Measurements from ENCODE around the gene NMNAT3.

NMNAT3 gene

DNA sequence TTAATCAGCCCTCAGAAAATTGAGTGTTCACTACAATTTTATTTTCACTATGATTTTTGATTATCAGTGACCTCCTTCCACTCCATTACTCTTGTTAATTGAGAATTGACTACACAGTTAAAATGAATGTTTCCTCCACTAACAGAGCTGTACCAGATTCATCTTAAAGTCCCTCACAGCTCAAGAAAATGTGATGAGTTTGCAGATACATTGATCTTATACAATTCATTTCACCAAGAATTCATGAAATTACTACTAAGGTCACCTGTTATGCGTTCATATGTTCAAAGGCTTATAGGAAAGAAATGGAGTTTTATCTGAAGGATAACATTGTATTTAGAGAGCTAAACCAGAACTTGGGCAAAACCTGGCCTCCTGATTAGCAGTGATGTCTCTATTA, 17.5 kb downstream of the NMNAT3 start:
- no peaks in the 10 kb centered on the region for H3K36me3 Mint-ChIP-seq (ENCODE audit: low read depth)
- DNase-seq (no peak), ATAC-seq (no peak)
- H3K4me3 Mint-ChIP-seq: no peak overlapping the region
- H3K9me3 Mint-ChIP-seq: no peaks in the 10 kb centered on the region
- no peak overlapping the region for H3K27ac Mint-ChIP-seq
- H3K27me3 Mint-ChIP-seq: no peaks in the 10 kb centered on the region
- H3K4me1 Mint-ChIP-seq: no peaks in the 10 kb centered on the region

DNA sequence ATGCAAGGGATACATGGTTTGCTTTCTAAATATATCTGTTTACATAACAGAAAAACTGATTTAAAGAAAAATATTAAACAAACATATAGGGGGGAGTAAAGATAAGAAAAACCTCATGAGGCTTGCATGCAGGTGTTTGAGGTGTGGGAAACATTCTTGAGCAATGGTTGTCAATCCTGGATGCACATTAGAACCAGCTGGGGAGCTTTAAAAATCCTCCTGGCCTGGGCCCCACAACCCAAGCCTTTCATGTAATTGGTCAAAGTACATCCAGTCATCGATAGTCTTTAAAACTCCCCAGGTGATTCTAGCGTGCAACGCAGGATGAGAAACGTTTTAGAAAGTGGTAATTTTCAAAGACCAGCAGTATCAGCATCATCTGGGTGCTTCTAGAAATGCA, 18.3 kb downstream of the NMNAT3 start:
- DNase-seq: no peak
- Mint-ChIP-seq H3K4me3 (no peak overlapping the region), H3K27ac (no peak overlapping the region), H3K4me1 (no peaks in the 10 kb centered on the region), H3K9me3 (no peaks in the 10 kb centered on the region), H3K36me3 (ENCODE audit: low read depth) (no peaks in the 10 kb centered on the region), H3K27me3 (no peaks in the 10 kb centered on the region)
- ATAC-seq: no peak

DNA sequence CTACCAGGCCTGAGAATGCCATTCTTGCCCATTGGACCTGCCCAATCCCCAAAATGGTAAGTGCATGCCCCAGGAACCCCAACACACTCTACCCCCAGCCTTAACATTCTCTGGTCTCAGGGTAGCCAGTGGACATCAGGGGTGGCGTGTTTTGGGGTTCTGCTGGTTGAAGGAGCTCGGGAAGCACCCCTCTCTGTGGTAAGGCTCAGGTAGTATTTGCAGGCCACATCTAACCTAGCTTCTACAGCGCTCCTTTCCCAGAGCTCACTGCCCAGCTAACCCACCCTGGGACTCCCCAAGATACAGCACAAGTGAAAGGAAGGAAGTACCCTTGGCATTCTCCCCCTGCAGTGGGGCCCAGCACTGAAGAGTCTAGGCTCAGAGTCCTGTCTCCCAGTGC, 19.8 kb downstream of the NMNAT3 start:
- Mint-ChIP-seq H3K27me3 (no peaks in the 10 kb centered on the region), H3K4me1 (no peaks in the 10 kb centered on the region), H3K27ac (no peak overlapping the region), H3K4me3 (no peak overlapping the region), H3K9me3 (no peaks in the 10 kb centered on the region), H3K36me3 (ENCODE audit: low read depth) (no peaks in the 10 kb centered on the region)
- ATAC-seq (no peak), DNase-seq (no peak)

DNA sequence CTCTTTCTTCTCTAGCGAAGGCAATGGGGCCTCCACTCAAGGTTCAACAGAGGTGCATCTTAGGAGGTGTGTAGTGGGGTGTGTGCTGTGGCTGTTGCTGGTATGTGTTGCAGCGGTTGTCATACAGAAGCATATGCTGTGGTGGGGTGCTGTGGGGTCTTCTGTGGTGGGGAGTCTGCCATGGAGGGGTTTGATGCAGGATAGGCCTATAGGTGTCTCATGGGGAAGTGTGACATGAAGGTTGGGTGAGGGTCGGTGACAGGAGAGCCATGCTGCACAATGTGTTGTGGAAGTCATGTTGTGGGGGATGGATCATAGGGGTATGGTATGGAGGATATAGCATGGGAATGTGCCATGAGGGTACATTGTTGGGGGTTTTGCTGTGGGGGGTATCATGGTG, 20.3 kb downstream of the NMNAT3 start:
- Mint-ChIP-seq H3K27ac (no peak overlapping the region), H3K4me1 (no peaks in the 10 kb centered on the region), H3K36me3 (ENCODE audit: low read depth) (no peaks in the 10 kb centered on the region), H3K27me3 (no peaks in the 10 kb centered on the region), H3K4me3 (no peak overlapping the region), H3K9me3 (no peaks in the 10 kb centered on the region)
- DNase-seq: no peak
- ATAC-seq: no peak

DNA sequence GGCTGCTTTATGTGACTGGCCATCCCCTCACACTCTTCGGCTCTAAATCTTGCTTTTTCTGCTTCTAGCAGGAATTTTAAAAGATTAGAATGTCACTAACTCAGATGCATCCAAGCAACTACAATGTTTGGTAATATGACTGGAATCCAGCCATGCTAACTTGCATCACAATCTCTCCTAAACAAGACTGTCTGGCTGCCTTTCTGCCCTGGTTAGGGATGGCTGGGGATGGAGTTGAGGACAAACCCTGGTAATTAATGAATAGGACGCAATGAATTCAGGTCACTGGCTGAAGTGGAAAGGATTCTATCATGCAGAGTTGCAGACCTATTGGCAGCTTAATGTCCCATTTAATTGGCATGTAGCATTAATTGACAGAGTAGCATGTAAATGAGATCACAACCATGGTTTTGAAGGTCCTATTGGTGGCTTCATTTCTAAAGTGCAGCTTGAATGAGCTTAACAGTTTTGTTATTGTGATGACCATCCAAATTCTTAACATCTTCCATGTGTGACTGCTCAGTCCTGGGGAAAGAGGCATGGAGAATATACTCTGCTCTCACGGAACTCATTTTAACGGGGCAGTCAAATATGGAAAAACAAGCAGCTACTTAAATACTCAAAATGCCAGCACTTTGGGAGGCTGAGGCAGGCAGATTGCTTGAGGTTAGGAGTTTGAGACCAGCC, 21.7 kb downstream of the NMNAT3 start:
- no peak for ATAC-seq
- no peak overlapping the region for H3K27ac Mint-ChIP-seq
- no peaks in the 10 kb centered on the region for H3K4me1 Mint-ChIP-seq
- no peaks in the 10 kb centered on the region for H3K36me3 Mint-ChIP-seq (ENCODE audit: low read depth)
- no peaks in the 10 kb centered on the region for H3K27me3 Mint-ChIP-seq
- H3K4me3 Mint-ChIP-seq: no peak overlapping the region
- H3K9me3 Mint-ChIP-seq: no peaks in the 10 kb centered on the region
- no peak for DNase-seq

DNA sequence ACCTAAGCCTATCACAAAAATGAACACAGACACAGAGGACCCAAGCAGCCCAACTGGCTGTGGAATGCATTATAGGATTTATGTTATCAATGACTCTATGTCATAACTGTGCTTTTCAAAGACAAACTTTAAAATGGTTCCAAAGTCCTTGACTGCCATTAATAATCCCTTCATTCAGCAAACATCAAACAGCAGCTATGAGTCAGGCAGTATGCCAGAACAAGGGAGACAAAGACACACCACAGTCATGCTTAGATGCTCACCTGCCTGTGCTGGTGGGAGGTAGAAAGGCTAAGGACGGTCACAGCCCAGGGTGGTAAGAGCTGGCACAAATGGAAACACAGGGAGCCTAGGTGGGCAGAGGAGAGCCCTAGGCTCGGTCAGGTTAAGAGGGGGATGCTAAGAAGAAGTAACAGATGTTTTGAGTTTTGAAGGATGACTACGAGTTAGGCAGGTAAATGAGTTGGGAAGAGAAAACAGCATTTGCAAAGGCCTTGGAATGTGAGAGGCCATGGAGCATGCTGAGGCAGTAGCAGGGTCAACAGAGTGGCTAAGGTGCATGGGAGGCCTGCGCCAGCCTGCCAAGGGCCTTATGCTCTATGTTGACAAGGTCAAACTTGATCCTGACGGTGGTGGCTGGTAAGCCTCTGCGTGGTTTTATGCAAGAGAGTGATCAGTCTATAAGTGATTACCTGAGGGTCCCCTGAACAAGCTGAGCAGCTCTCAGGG, 23.0 kb downstream of the NMNAT3 start:
- Mint-ChIP-seq H3K4me3 (no peak overlapping the region), H3K36me3 (ENCODE audit: low read depth) (no peaks in the 10 kb centered on the region), H3K27me3 (no peaks in the 10 kb centered on the region), H3K27ac (no peak overlapping the region), H3K4me1 (no peaks in the 10 kb centered on the region), H3K9me3 (no peaks in the 10 kb centered on the region)
- DNase-seq (no peak), ATAC-seq (no peak)

DNA sequence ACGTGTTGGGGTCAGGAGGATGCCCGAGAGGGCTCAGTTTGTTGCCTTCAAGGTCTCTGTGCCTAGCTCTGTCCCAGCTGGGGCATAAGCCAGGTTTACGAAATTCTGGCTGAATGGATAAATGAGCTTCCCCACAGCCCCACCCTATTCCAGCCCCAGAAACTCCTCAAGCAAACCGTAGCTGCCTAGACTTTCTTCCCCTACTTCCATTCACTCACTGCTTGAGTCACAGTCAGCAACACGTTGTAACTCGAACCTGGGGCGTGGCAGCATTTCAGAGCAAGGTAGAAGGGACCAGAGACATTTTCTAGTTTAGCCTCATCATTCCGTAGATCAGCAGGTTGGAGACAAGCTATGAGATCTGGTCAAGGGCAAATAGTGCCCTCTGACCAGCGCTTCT, 24.2 kb downstream of the NMNAT3 start:
- Mint-ChIP-seq H3K4me3 (no peak overlapping the region), H3K27ac (no peak overlapping the region), H3K36me3 (ENCODE audit: low read depth) (no peaks in the 10 kb centered on the region), H3K27me3 (no peaks in the 10 kb centered on the region), H3K4me1 (no peaks in the 10 kb centered on the region), H3K9me3 (no peaks in the 10 kb centered on the region)
- no peak for ATAC-seq
- no peak for DNase-seq

DNA sequence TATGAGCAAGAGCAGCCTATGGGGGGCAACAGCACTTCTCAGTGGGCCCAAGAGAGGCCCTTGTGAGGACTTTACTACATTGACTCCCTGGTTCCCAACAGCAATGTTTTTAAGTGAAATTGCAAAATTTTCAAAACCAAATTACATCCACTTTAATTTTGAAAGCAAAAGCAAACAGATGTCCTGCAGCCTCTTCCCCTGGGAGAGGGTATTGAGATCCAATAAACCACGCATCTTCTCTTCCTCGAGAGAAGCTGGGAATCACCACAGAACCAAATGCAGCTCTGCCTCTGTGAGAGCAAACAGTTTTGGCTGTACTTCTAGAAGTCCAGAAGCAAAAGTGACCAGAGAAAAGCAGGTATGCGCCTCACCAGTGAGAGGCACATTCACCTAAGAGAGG, 25.2 kb downstream of the NMNAT3 start:
- Mint-ChIP-seq H3K4me3 (no peak overlapping the region), H3K9me3 (no peaks in the 10 kb centered on the region), H3K27ac (no peak overlapping the region), H3K27me3 (no peaks in the 10 kb centered on the region), H3K36me3 (ENCODE audit: low read depth) (no peaks in the 10 kb centered on the region), H3K4me1 (no peaks in the 10 kb centered on the region)
- no peak for DNase-seq
- ATAC-seq: no peak

DNA sequence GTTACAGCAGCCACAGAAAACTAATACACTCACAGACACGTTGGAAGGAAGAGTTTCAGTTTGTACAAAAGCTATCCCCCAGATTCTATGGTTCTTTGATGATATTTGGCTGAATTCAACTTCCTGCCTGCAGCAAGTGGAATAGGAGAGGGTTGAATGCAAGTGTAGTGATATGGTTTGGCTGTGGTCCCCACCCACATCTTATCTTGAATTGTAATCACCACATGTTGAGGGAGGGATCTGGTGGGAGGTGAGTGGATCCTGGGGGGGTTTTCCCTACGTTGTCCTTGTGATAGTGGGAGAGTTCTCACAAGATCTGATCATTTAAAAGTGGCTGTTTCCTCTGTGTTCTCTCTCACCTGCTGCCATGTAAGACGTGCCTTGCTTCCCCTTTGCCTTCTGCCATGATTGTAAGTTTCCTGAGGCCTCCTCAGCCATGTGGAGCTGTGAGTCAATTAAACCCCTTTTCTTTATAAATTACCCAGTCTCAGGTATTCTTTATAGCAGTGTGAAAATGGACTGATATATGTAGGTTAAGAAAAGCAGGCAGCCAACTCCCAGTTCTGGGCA, 29.8 kb downstream of the NMNAT3 start:
- no peak overlapping the region for H3K27ac Mint-ChIP-seq
- H3K36me3 Mint-ChIP-seq (ENCODE audit: low read depth): peaks cover 4% of the 10 kb centered on the region
- H3K9me3 Mint-ChIP-seq: peaks cover 9% of the 10 kb centered on the region
- no peak for ATAC-seq
- H3K4me3 Mint-ChIP-seq: no peak overlapping the region
- no peaks in the 10 kb centered on the region for H3K27me3 Mint-ChIP-seq
- H3K4me1 Mint-ChIP-seq: peaks cover 3% of the 10 kb centered on the region
- no peak for DNase-seq

DNA sequence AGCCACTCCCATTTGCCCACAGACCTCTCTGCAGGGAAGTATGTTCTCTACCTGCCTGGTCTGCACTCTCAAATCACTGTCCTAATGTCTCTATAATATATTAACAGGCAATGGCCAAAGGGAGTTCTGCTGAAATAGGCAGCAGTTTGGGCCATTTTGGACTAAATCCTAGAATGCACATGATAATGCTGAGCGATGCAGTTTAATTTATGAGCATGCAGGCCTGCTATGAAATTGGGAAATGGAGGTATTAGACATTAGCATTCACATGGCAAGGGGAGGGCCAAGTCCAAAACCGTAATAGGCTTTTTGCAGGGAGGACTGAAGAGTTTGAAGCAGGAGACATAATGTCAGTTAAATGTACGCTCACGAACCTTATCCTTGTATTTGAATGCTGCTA, 31.3 kb downstream of the NMNAT3 start:
- no peak for ATAC-seq
- H3K4me1 Mint-ChIP-seq: peaks cover 7% of the 10 kb centered on the region
- no peaks in the 10 kb centered on the region for H3K27me3 Mint-ChIP-seq
- H3K36me3 Mint-ChIP-seq (ENCODE audit: low read depth): peaks cover 4% of the 10 kb centered on the region
- H3K9me3 Mint-ChIP-seq: peaks cover 9% of the 10 kb centered on the region
- H3K27ac Mint-ChIP-seq: no peak overlapping the region
- DNase-seq: no peak
- H3K4me3 Mint-ChIP-seq: no peak overlapping the region

DNA sequence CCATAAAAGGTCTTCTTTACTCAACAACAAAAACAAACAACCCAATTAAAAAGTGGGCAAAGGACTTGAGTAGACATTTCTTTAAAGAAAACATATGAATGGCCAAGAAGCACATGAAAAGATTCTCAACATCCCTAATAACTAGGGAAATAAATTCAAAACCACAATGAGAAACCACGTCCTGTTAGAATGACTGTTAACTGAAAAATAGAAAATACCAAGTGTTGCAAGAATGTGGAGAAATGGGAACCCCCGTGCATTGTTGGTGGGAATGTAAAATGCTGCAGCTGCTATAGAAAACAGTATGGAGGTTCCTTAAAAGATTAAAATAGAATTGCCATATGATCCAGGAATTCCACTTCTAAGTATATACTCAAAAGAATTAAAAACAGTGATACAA, 34.8 kb downstream of the NMNAT3 start:
- peaks cover 9% of the 10 kb centered on the region for H3K9me3 Mint-ChIP-seq
- H3K4me3 Mint-ChIP-seq: no peak overlapping the region
- ATAC-seq (no peak), DNase-seq (no peak)
- no peak overlapping the region for H3K27ac Mint-ChIP-seq
- no peaks in the 10 kb centered on the region for H3K27me3 Mint-ChIP-seq
- peaks cover 7% of the 10 kb centered on the region for H3K4me1 Mint-ChIP-seq
- H3K36me3 Mint-ChIP-seq (ENCODE audit: low read depth): peaks cover 4% of the 10 kb centered on the region

DNA sequence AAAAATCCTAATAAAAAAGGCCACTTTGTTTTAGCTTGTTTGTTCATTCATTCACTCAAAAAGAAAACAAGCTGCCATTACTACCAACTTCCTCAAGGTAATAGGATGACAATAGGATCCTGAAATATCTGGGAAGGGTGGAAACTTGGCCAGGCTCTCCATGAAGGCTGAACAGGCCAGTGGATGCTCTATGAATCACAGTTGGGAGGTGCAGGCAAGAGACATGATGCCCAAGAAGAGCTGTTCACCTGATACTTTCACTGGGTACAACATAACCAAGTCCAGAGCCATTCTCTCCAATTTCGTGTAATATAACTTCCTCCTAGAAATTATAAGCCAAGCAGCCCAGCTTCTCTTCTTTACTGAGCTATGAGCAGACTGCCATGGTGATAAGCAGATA, 37.3 kb downstream of the NMNAT3 start:
- Mint-ChIP-seq H3K4me1 (peaks cover 7% of the 10 kb centered on the region), H3K4me3 (no peak overlapping the region), H3K9me3 (peaks cover 9% of the 10 kb centered on the region), H3K27me3 (no peaks in the 10 kb centered on the region), H3K36me3 (ENCODE audit: low read depth) (peaks cover 2% of the 10 kb centered on the region), H3K27ac (no peak overlapping the region)
- ATAC-seq: no peak
- no peak for DNase-seq

DNA sequence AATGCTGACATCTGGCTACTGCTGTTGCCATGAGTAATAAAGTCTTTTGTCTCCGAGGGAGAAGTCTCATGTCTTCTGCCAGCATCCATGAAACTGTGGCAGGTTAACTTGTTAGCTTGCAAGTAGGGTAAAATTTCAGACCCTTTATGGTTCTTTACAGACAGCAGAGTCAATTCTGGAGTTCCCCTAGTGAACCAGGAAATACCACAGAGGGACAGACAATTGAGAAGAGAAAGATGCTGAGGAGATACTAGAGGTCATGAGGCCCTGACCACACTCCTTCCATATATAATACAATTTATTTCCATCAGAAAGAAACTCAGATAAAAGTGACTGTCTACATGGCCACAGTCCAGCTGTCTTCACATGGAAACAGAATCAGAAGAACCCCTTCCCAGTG, 38.1 kb downstream of the NMNAT3 start:
- ATAC-seq (no peak), DNase-seq (no peak)
- peaks cover 8% of the 10 kb centered on the region for H3K9me3 Mint-ChIP-seq
- peaks cover 7% of the 10 kb centered on the region for H3K4me1 Mint-ChIP-seq
- no peaks in the 10 kb centered on the region for H3K27me3 Mint-ChIP-seq
- H3K27ac Mint-ChIP-seq: no peak overlapping the region
- H3K4me3 Mint-ChIP-seq: no peak overlapping the region
- peaks cover 2% of the 10 kb centered on the region for H3K36me3 Mint-ChIP-seq (ENCODE audit: low read depth)

DNA sequence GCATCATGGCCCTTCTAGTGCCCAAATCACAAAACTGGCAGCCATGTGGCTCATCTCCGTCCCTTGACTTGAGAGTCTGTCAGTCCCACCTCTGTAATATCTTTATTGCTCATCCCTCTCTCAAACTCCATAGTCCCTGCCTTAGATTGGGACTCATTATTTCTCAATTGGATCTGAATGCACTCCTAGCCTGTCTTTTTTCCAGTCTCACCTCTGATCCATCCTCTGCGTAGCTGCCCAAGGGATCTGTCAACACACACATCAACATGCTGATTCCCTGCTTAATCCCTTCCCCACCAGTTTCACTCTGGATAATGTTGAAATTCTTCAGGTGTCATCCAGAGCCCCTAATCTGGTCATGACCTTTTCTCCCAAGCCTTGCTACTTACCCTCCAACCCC, 39.3 kb downstream of the NMNAT3 start:
- Mint-ChIP-seq H3K27me3 (no peaks in the 10 kb centered on the region), H3K4me1 (peaks cover 7% of the 10 kb centered on the region), H3K4me3 (no peak overlapping the region), H3K27ac (no peak overlapping the region), H3K36me3 (ENCODE audit: low read depth) (peaks cover 5% of the 10 kb centered on the region), H3K9me3 (no peaks in the 10 kb centered on the region)
- DNase-seq: no peak
- no peak for ATAC-seq

DNA sequence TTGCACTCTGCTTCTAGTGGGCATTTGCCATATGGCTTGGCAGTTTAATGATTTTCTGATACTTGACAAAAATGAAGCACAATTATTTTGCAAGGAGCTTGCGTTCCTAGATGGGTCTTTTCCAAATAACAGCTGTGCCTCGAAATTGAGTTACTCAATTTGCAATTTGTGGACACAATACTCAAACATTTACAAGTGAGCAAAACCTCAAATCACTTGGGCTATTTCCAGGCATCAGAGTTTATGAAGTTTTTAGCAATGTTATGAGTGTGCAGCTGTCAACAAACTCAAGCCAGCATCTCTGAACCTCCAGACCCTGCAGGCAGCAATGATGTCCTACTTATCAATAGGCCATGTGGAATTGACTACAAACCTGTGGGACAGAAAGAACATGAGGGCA, 41.3 kb downstream of the NMNAT3 start:
- Mint-ChIP-seq H3K4me1 (no peaks in the 10 kb centered on the region), H3K36me3 (ENCODE audit: low read depth) (peaks cover 7% of the 10 kb centered on the region), H3K27ac (no peak overlapping the region), H3K27me3 (no peaks in the 10 kb centered on the region), H3K4me3 (no peak overlapping the region), H3K9me3 (no peaks in the 10 kb centered on the region)
- ATAC-seq (no peak), DNase-seq (no peak)
